Measurements from ENCODE around the gene PREB.

DNA sequence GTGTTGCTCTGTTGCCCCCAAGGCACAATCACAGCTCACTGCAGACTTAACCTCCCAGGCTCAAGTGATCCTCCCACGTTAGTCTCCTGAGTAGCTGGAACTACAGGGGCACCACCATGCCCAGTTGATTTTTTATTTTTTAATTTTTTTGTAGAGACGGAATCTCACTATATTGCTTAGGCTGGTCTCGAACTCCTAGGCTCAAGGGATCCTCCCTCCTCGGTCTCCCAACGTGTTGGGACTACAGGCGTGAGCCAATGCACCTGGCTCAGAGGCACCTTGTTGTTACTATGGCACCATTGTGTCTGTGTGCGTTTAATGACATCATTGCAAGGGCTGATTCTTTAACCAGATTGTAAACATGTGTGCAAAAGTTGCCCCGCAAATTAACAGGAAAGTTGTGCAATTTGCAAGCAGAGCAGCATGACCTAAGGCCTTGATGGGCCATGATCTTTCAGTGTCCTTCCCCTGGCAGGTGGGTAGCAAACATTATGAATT is 37.0 kb upstream of the PREB start:
- TF ChIP-seq POLR2AphosphoS5 (IDR thresholded peaks at IDR 0.05) (no peak), POLR2A (IDR thresholded peaks at IDR 0.05) (no peak)
- TF ChIP-seq, protein P1, sequence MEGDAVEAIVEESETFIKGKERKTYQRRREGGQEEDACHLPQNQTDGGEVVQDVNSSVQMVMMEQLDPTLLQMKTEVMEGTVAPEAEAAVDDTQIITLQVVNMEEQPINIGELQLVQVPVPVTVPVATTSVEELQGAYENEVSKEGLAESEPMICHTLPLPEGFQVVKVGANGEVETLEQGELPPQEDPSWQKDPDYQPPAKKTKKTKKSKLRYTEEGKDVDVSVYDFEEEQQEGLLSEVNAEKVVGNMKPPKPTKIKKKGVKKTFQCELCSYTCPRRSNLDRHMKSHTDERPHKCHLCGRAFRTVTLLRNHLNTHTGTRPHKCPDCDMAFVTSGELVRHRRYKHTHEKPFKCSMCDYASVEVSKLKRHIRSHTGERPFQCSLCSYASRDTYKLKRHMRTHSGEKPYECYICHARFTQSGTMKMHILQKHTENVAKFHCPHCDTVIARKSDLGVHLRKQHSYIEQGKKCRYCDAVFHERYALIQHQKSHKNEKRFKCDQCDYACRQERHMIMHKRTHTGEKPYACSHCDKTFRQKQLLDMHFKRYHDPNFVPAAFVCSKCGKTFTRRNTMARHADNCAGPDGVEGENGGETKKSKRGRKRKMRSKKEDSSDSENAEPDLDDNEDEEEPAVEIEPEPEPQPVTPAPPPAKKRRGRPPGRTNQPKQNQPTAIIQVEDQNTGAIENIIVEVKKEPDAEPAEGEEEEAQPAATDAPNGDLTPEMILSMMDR (IDR thresholded peaks at IDR 0.05) = no peak
